ENCODE results near the gene MARK2. TPM values are rescaled to one million over a fixed set of nuclear protein-coding genes. Genes with fewer than 3 reads are reported as not detected.

The MARK2 gene
- total and polyA plus RNA-seq, 11 donors, result 17.0 to 53.5 (median 37.5) TPM

GRCh38 chr11:63941901-63942300 lies 103.0 kb downstream of the MARK2 start:
- no peak for TF ChIP-seq POLR2A (IDR thresholded peaks at IDR 0.05)
- TF ChIP-seq, protein P1, sequence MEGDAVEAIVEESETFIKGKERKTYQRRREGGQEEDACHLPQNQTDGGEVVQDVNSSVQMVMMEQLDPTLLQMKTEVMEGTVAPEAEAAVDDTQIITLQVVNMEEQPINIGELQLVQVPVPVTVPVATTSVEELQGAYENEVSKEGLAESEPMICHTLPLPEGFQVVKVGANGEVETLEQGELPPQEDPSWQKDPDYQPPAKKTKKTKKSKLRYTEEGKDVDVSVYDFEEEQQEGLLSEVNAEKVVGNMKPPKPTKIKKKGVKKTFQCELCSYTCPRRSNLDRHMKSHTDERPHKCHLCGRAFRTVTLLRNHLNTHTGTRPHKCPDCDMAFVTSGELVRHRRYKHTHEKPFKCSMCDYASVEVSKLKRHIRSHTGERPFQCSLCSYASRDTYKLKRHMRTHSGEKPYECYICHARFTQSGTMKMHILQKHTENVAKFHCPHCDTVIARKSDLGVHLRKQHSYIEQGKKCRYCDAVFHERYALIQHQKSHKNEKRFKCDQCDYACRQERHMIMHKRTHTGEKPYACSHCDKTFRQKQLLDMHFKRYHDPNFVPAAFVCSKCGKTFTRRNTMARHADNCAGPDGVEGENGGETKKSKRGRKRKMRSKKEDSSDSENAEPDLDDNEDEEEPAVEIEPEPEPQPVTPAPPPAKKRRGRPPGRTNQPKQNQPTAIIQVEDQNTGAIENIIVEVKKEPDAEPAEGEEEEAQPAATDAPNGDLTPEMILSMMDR (IDR thresholded peaks at IDR 0.05), result no peak
- no peaks in the 10 kb centered on the region for H3K9me3 ChIP-seq
- H3K4me1 ChIP-seq, result peaks cover 0 to 53% (median 35%) of the 10 kb centered on the region in 12 donors
- peak overlapping the region in 1 of 12 donors; percentile 50 for H3K27ac ChIP-seq
- WGBS, 4 donors, result 77 to 87% (median 81%) methylated on average over 4 of the region's 4 CpGs
- no peaks in the 10 kb centered on the region for H3K27me3 ChIP-seq
- intact Hi-C loops (cut with DNase I), result loop anchor here in 8 of 10 donors (5.0 to 10.0 kb wide), 5 partner anchors 35 to 177 kb away; partner anchors contain the start of gene ZFTA (in 5 of the 8)
- ATAC-seq (no peak), DNase-seq (no peak)
- H3K36me3 ChIP-seq, result peaks cover 0 to 10% (median 9%) of the 10 kb centered on the region in 9 donors
- H3K4me3 ChIP-seq, result no peak overlapping the region

DNA sequence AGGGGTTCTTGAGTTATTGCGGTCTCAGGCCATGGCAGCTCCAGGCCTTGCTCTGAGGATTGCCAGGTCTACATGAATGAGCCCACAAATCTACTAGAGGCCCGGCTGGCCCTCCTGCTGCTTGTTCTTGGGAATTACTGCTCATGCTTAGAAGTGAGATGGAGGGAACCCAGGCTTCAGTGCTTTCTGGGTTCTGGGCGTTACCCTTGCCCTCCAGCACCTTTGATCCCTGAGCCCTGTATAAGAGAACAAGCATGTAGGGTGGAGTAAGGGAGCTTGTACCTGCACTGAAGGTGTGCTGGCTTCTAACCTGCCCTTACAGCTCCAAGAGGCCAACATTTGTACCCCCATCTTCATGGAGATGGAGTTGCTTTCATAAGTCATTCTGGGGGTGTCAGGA lies 103.9 kb downstream of the MARK2 start:
- intact Hi-C loops (cut with DNase I), result loop anchor here in 8 of 10 donors (5.0 to 10.0 kb wide), 5 partner anchors 36 to 178 kb away; partner anchors contain the start of gene ZFTA (in 5 of the 8)

GRCh38 chr11:63944987-63945386 lies 106.1 kb downstream of the MARK2 start:
- Histone ChIP-seq H3K9me3 (no peaks in the 10 kb centered on the region), H3K36me3 (peaks cover 0 to 36% (median 21%) of the 10 kb centered on the region in 9 donors), H3K4me3 (peak overlapping the region in 3 of 12 donors; percentile 25 to 46 (median 29)), H3K4me1 (peaks cover 0 to 36% (median 26%) of the 10 kb centered on the region in 12 donors), H3K27ac (peak overlapping the region; percentile 12 to 83 (median 68)), H3K27me3 (no peaks in the 10 kb centered on the region)
- peak; percentile 44 to 80 (median 74) for ATAC-seq
- intact Hi-C loops (cut with DNase I), result loop anchor here (1.0 to 10.0 kb wide), 9 partner anchors 38 to 180 kb away; partner anchors contain the start of gene ZFTA (in 9 of the 10)
- peak in 4 of 5 donors; percentile 43 to 73 (median 58) for DNase-seq
- 30 to 38% (median 34%) methylated on average over 4 to 8 of the region's 8 CpGs for WGBS, 4 donors
- TF ChIP-seq, protein P1 (IDR thresholded peaks at IDR 0.05), result no peak

More for the DNA sequence above, 103.9 kb downstream of the MARK2 start:
- Histone ChIP-seq H3K36me3 (peaks cover 0 to 19% (median 13%) of the 10 kb centered on the region in 9 donors), H3K4me3 (no peak overlapping the region), H3K9me3 (no peaks in the 10 kb centered on the region), H3K4me1 (peaks cover 0 to 53% (median 35%) of the 10 kb centered on the region in 12 donors), H3K27me3 (no peaks in the 10 kb centered on the region), H3K27ac (no peak overlapping the region)
- DNase-seq, result no peak
- no peak for TF ChIP-seq POLR2A (IDR thresholded peaks at IDR 0.05)
- TF ChIP-seq, protein P1 (IDR thresholded peaks at IDR 0.05), result no peak
- ATAC-seq, result no peak
- WGBS, 4 donors, result 84 to 91% (median 86%) methylated on average over 3 of the region's 3 CpGs

DNA sequence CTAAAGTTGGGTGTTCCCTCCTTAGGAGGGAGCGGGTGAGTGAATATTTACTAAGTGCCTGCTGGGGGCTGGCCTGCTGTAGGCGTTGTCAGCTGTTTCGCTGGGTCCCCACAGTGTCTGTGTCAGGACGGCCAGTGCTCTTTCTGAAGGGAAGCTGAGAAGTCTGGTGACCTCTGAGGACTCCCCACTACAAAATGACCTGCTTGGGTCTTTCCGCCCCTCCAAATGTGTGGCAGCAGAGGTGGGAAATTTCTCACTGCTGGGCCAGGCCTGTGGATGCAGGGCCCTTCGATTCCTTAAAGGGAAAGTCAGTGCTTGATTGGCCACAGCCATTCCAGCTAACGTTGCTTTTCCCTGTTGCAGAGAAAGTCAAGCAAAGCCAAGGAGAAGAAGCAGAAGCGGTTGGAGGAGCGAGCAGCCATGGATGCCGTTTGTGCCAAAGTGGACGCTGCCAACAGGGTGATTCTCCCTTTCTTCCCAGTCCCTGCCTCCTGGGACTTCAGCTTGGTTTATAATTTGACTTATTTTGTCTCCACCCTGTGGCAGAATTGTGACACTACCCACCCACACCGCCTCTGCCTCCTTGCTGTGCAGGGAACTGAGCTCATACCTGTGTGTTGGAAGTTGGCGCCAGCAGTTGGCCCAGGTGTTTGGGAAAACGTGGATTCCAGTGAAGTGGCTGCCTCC lies 106.7 kb downstream of the MARK2 start:
- Histone ChIP-seq H3K4me1 (peaks cover 0 to 31% (median 22%) of the 10 kb centered on the region in 12 donors), H3K27me3 (no peaks in the 10 kb centered on the region), H3K9me3 (no peaks in the 10 kb centered on the region), H3K4me3 (peak overlapping the region in 10 of 12 donors; percentile 0 to 46 (median 27)), H3K27ac (peak overlapping the region; percentile 12 to 83 (median 68)), H3K36me3 (peaks cover 0 to 42% (median 27%) of the 10 kb centered on the region in 9 donors)
- intact Hi-C loops (cut with DNase I), result loop anchor here (1.0 to 10.0 kb wide), 8 partner anchors 71 to 181 kb away; partner anchors contain the start of gene ZFTA (in 6 of the 10)
- TF ChIP-seq, protein P1 (IDR thresholded peaks at IDR 0.05), result peak; percentile 55 to 85 (median 75)
- no peak for TF ChIP-seq POLR2A (IDR thresholded peaks at IDR 0.05)
- ATAC-seq (peak; percentile 55 to 88 (median 83)), DNase-seq (peak; percentile 65 to 78 (median 70))
- WGBS, 4 donors, result 27 to 38% (median 28%) methylated on average over 14 of the region's 14 CpGs

Data from heart left ventricle (tissue), 16 donors.